Fibroblast of gingiva (primary cell): ENCODE measurements around the gene SLIT3.

Source experiments
- DNase-seq: peaks from one replicate; pipeline ENCODE4 v3.0.0-alpha.2; 2011; ENCODE audit warnings: low read depth

Gene SLIT3

DNA sequence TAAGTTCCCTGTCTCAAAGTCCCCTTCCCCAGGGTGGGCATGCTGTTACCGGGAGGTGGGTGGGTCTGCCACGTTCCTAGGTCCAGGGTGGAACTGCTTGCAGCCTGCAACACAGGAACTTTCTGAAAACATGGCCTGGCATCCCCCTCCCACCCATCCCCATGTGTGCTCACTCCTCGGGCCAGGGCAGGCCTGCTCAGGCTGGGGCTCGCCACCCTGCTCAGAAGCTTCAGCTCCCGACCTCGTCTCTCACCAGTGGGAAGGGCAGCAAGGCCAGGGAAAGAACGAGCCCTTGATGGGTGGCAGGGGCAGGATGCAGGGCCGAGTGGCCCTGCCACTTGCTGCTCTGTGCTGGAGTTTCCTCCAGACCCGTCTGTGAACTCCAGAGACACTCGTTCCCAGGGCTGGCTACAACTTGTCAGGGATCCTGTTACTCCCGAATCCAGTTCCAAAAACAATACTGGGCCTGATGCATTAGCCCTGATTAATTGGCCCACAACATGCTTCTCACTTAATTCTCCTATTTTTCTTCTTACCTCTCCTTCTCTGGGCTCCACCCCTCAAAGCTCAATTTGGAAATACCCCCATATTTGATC is 197.3 kb downstream of the SLIT3 start:
- no peak for DNase-seq

DNA sequence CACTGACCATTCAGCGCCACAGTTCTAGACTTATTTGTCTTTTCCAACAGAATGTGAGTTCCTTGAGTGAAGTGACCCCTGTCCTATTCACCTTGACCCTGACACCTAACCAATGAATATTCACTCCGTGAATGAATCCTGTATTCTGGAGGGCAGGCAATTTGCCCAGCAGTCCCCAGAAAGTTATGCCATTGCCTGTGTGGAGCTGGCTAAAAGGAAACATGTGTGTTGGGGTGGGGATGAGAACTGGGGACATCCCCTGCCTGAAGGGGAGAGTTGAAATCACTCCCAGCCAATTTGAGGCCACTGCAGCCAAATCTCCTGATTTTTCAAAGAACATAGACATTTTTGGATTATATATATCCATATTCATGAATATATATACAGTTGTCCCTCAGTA is 199.0 kb downstream of the SLIT3 start:
- DNase-seq = no peak

DNA sequence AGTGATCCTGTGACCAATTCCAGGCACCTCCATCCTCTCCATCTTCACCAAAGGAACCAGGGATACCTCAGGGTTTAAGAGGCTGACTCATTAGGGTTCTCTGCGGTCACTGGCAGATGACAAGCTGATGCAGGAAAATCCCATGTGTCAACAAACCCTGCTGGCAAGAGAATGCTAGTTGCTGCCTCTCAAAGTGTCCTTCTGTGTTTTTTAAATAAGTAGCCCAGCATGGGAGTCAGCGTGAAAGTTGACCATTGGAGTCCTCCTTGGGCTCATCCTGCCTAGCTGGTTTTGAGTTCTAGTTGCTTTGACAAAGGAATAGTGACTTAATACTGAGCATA is 200.2 kb downstream of the SLIT3 start:
- peak; percentile 30 for DNase-seq

DNA sequence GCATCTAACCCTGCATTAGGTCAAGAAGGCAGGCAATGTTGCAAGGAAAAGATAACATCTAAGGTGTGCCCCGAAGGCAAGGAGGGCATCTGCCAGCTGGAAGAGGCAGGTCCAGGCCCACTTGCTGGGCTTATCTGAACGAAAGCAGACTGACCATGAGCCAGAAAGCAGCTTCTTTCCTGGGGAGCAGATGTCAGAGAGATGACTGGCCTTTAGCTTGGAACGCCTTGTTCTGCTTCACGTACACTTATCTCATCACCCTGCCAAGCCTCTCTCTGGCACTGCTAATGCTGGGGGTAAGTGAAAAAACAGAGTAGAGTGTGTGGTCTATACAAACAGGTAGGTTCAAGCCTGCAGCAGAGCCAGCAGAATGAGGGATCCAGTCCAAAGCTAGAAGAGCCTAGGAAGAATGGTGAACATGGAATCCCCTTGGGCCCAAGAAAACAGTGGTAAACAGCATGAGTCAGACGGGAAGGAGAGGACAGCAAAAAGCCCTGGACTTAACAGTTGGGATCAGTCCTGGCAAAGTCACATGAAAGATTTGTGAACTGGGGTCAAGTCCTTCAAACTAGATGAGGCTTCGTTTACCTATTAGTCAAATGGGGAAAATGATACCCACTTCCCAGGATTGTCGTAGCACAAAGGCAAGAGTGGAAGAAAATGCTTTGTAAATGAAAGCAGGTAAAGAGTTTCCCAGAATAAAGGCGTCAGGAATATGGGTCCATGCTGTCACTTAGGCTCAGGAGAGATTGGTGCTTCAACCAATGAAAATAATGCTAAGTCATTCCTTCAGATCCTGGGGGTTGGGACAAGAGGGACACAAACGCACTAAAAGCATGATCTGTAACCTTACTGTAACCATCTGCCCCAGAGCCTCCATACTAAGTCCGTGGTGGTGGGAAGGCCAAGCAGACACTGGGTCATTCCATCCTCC is 200.9 kb downstream of the SLIT3 start:
- DNase-seq = no peak

DNA sequence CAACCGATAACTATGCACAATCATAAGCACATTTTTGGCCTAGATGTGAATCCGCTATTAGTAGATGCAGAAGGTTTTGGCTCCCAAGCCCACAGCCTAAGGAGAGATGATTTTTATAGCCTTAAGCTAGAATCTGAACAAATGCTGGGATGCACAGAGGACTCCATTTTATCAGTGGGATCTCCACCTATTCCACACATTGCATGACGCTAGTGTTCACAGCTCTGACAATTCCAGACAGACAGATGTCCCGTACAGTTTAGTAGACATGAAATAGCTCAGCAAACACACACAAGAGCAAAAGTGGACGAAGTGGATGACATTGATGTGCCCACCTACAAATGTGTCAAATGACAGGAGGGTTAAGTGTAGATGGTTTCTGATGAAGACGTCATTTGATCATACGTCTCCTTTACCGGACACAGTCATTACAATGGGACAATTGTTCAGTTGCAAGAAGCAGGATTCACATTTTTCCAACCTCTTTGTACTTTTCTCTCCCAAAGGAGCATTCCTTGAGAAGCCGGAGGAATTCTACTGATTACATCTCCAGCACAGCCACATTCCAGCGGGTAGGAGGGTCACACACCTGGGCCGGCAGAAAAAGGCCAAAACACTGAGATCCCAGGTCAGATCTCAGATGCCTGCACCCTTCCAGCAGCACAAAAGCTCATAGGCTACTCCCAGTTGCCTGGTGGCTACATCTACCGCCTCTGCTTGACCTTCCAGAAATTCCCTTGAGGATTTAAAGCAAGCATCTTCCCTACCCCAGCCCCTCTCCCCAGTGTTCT is 202.4 kb downstream of the SLIT3 start:
- no peak for DNase-seq

DNA sequence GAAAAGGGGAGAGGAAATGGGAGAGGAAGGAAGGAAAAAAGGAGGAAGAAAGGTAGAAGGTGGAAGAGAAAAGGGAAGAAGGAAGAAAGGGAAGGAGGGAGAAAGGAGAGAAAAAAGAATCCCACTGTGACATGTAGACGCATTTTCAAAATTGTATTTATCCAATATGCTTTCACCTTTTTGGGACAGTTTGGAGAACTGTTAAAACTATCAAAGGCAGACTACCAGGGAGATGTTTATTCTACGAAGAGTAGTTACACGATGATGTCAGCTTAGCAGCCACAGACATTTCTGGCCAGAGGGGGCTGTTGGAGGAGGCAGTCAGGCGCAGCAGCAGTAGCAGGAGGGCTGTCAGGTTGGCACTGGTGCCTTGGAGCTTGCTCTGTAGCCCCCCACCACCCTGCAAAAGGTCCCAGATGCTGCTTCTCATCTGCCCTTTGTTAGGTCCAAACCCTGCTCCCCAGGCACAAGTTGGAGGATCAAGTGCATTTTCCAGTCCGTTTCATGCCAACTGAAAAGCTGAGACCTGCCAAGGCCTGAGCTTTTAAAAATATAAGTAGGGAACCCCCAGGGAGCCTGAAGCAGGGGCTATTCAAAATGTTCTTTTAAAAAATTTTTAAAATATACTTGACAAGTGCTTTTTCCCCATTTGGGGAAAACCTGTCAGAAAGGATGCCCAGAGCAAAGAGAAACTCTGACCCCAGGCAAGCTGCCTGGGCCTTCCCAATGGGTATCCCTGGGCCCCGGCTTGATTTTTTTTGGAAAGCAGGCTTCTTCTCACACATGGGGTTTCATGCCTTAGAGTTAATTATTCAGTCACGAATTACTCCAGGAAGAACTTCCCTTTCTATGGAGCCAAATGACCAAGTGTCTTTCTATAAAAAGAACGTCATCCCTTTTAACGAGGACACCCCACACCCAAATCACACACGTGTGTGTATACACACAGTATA is 203.3 kb downstream of the SLIT3 start:
- DNase-seq = no peak

DNA sequence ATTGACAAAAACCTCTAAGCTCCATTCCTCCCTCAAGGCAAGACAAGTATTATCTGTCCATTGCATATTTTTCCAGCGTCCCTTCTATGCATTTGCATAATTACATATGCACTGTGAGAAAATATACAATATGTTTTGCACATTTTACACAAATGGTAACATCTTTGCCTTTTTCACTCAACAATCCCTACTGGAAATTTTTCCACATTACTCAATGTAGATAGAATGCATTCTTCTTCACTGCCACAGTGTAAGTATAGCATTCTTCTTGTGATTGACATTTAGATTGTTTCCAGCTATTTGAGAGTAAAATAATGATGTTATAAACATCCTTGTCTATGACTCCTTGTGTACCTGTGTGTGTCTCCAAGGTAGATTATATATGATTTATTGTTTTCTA is 205.0 kb downstream of the SLIT3 start:
- DNase-seq = no peak

DNA sequence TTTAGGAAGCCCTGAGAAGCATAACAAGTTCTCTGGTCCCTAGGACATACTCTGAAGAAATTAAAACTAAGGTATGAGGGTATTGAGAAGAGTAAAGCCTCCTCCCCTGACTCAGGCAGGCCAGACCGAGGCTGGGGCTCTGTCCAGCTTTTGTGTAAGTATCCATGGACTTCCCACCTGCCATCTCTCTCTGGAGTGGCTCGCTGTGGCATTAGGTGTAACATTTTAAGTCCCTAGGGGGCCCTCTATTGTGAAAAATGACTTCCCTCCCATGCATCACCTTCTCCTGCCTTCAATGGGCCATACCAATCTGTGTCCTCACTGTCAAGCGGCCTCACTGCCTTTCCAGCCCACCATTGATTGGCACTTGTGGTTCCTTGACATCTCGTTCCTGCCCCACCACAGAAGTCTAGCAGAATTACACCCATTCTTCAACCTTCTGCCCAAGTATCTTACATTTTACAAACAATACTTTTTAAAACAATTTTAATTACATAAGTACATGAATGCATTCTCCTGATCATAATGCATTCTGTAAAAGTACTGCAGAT is 205.5 kb downstream of the SLIT3 start:
- DNase-seq = no peak

DNA sequence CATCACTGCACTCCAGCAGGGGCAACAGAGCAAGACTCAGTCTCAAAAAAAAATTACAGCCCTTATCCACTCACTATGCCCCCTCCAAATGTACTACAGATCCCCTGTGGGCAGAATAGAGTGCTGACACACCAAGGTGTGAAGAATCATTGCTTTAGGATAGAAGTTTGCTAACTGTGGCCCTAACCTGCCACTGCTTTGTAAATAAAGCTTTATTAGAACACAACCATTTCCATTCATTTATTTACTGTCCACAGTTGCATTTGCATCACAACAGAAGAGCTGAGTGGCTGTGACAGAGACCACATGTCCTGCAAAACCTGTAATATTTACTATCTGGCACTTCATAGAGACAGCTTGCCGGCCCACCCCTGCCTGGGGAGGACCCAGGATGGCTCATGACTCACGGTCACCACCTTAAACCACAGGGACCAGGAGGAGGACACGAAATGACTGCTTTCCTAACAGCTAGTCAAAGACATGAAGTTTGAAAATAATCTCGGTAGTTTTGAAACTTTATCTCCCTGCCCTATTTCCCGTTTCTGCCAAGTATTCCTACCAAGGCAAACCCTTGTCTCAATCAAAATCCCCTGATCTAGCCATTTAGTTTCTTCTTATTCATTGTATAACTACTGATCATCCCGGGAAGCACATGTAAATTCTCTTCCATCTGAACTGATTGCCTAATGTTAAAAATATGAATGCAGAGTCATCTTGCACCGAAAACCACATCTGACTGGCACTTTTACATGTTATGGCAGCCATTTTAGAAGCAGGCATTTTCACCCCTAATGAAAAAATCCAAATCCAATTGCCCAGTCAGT is 206.1 kb downstream of the SLIT3 start:
- DNase-seq = peak; percentile 64

DNA sequence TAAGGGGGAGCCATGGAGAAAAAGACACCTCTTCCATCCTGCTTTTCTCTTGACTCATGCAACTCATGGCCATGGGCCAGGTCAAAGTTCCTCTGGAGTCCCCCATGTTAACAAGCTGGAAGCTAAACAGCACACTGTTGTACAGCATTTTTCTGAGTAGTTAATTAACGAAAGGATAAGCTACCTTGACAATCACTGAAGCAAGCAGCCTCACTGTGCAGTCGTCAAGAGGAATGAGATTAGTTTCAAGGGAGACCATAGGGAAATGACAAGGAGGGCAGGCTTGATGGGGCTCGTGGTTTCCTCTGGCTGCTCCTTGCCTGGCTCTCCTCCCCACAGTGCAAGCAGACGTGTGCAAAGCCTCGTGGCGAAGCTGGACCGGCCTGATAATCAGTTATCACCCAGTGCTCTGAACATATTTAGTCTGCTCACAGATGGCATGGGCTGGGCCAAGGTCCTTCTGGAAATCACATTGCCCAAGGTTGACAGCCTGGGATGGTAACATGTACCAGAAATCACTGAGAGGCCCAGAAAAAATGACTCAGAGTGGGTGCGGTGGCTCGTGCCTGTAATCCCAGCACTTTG is 209.5 kb downstream of the SLIT3 start:
- no peak for DNase-seq

DNA sequence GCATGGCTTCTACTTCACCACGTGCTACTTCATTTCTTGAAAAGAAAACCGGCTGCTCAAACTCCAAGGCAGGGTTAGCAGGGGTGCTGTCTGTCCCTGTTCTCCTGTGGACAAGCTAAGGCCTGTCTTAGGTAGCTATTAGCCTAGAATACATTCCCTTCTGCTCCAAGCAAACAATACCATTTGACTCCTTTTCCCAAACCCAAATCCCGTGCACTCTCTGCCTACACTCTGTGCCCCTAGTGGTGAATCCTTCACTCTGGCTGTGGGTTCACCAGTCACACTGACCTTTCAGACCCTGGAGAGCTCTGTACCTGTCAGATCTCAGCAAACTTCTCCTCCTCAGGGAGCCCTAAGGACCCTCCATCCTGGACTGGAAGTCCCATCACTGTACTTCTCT is 211.6 kb downstream of the SLIT3 start:
- DNase-seq = no peak

DNA sequence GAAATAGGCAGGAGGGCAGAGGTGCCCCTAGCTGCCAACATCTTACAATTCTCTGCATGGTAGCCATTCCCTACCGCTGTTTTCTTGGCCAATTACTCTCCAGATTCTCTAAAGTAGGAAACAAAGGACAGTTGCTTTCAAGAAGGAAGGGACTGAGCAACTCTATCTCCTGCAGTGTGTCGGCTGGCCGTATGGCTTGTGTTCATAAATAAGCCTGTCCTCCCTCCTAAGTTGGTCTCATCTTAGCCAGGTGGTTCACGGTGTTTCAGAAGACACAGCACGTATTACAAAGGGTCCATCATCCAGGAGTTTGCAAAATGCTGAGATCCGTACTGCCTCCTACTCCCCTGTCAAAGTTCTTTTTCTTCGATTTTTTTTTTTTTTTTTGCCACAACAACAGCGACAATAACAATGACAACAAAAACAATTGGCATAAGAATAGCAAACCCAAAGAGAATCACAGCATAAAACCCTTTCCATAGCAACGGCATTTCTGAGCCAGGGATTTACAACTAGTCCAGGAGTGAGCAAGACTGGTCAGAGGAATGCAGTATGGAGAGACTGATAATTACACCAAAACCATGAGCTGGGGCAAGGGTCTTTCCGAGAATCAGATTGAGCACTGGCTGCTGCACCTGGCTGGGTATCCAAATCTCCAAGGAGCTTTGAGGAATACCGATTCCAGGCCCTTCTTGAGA is 212.8 kb downstream of the SLIT3 start:
- no peak for DNase-seq

DNA sequence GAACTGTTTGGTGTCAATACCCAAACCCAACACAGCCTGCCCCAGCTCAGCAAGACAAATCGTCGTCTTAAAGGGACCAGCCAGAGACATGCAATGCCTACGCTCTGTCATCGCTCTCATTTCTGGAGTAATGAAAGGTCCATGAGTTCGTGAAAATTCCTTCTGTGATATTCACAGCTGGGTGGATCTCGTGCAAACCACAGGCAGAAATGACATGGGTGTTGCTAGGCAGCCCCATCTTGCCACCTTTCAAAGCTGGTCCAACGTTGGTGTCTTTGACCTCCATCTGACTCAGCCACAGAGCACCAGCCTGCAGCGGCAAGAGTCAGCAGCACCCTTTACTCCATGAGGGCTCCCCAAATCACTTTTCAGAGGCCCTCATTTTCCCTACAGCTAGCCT is 215.3 kb downstream of the SLIT3 start:
- no peak for DNase-seq

DNA sequence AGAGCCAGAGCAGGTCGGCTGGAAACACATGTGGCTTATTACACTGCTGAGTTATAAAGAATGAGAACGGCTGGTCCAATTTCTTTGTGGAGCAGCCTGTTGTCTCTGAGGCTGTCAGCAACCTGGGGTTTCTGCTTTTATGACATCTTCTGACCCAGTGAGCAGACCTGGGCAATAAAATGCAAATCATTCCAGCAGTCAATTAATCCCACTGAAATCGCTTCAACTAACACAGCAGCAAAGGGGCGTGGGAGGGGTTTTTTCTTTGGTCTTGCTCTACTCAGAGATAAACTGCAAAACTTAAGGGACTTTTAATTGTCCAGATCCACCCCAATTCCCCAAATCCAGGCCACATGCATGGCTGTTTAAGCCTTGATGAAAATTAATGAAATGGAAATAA is 215.7 kb downstream of the SLIT3 start:
- no peak for DNase-seq

DNA sequence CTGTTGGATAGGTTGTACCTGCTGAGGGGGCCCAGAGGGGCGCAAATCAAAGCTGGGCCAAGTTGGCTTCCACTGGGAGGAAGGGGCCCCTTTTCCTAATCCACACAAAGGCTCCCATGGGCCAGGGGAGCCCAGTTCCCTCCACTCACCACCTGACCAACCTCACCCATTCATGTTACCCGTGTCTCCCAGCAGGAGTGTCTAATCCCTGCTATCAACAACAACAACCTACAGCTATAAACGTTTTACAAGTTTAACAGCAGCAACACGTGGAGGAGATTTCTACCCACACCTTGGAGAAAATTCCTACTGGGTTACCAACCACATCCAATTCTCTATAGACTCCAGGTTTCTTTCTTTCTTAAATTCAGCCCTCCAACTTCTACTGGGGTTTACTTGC is 216.2 kb downstream of the SLIT3 start:
- DNase-seq = no peak

DNA sequence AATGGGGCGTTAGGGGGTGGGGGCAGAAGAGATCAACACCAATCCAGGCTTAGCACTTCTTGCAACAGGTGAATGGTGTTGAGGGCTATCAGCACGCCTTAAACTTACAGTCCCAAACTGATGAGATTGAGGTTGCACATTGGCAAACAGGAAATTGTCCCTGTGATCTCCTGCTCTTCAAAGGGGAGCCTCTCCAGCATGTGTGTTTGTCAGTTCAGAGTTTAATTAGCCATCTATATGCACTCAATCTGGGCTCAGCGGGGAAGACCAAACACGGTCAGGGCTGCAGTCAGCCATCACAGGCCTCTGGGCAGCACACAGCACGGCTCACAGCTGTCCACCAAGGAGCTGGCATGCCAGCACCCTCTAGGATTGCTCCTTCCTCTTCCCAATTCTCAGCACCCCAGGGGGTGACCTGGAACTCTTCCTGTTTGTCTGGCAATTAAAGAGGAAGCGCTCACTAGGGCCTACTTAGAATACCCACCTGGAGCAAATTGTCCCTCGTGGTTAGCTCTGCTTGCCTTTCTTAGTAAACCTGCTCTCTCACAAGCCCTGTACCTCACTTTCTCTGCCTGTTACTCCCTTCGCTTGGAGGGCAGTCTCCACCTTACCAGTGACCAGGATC is 217.4 kb downstream of the SLIT3 start:
- no peak for DNase-seq

DNA sequence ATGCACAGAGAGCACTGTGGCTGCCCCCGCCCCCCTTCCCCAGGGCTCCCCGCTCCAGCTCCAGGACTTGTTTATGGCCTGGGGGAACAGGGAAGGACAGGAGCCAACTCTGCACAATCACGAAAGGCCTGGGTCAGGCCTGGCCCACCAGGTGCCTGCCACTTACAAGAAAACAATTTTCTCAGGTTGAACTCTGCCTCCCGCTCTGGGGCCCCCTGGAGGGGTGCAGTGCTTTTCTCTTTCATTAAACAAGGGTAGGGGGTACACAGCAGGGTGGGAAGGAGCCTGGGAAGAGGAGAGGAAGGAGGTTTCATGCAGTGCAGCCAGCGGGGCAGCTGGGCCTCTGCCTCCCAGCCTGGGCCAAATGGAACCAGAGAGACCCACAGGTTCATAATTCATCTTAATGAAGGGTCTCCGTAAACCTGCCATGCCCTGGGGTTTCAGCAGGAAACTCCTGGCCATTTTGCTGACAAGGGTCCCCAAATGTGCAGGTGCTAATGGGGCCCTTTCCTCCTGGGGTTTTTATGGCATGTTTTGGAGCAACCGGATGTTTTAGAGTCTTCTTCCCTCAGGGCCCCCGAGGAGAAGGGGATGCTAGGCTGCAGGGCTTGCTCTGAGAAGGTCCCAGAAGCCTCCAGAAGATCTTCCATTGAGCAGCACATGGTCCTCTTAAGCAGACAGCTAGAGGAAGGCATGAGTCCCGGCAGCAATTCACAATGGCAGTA is 219.8 kb downstream of the SLIT3 start:
- no peak for DNase-seq

DNA sequence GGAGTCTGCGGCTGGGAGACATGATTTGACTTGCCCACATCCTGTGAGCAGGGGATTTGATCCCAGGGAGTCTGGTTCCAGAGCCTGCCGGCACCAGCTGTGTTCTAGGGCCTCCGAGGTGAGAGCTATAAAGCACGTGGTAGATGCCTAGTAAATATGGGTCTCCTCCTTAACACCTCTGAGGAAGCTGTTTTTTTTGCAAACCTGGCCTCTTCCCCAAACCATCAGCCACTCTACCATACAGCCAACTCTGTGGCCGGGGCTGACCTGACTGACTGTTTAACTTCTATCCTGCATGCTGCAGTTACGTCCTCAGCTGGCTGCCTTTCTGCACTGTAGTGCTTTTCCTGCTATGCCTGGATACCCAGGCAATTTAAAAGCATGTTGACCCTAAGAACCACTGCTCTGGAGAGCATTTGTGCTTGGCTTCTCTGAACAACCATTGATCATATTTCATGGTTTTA is 220.5 kb downstream of the SLIT3 start:
- DNase-seq = no peak
